Activated CD8-positive, alpha-beta T cell treated with anti-CD3 and anti-CD28 coated beads for 36 hours (primary cell): Measurements from ENCODE around the gene ACSL1. TPM values are rescaled to one million over a fixed set of nuclear protein-coding genes. Genes with fewer than 3 reads are reported as not detected.

ENCODE experiments used
- ATAC-seq: fragments of 200-7000 bp; cut with Tn5 transposase; one replicate; pipeline ENCODE4 v1.10.0; 2021; ENCODE audit warnings: mild to moderate bottlenecking, moderate library complexity
- CTCF ChIA-PET: fragments of 350-600 bp; sonication (Branson Sonifier 250); formaldehyde crosslinking; loops from one replicate; lab custom pipeline; 2021; ENCODE audit warnings: antibody characterized with exemption; lab: Charles Lee
- POLR2A ChIA-PET: fragments of 350-600 bp; sonication (Branson Sonifier 250); formaldehyde crosslinking; loops from one replicate; lab custom pipeline; 2021; ENCODE audit warnings: antibody characterized with exemption; lab: Charles Lee
- DNase-seq: peaks from one replicate; pipeline ENCODE4 v3.0.0-alpha.2; 2020
- H3K27ac Mint-ChIP-seq: one replicate; pipeline ENCODE4 v1.8.0; 2021; ENCODE audit warnings: mild to moderate bottlenecking, mixed read lengths
- H3K27me3 Mint-ChIP-seq: one replicate; pipeline ENCODE4 v1.8.0; 2021; ENCODE audit warnings: mixed read lengths
- H3K36me3 Mint-ChIP-seq: one replicate; pipeline ENCODE4 v1.8.0; 2021; ENCODE audit warnings: low read depth, mixed read lengths
- H3K4me1 Mint-ChIP-seq: one replicate; pipeline ENCODE4 v1.8.0; 2021; ENCODE audit warnings: low read depth, mixed read lengths
- H3K4me3 Mint-ChIP-seq: one replicate; pipeline ENCODE4 v1.8.0; 2021; ENCODE audit warnings: mild to moderate bottlenecking, moderate library complexity, mixed read lengths
- H3K9me3 Mint-ChIP-seq: one replicate; pipeline ENCODE4 v1.8.0; 2021; ENCODE audit warnings: mixed read lengths
- CTCF ChIP-seq: fragments of 200-600 bp; IDR thresholded peaks from one replicate; pipeline ENCODE4 v1.8.0; 2022; ENCODE audit warnings: antibody characterized with exemption, mild to moderate bottlenecking
- intact Hi-C: fragments of 100-400 bp; cut with micrococcal nuclease; formaldehyde crosslinking; loops from one replicate; pipeline ENCODE4 v1.10.0; 2022
- total RNA-seq, 2 experiments: library from RNA; stranded (reverse); gene quantifications; one replicate each; pipeline ENCODE4 v1.2.3, GENCODE V29; 2021

ACSL1 gene
- total RNA-seq, 2 experiments from 2014 or later, result 12.8 to 13.1 TPM

- POLR2A ChIA-PET, result interaction anchor here (1.0 to 3.1 kb wide), 3 partner anchors 15 to 556 kb away, joined by 3 to 15 read pairs (median 4); partner anchors contain the start of gene CENPU
Observed at GRCh38 chr4:184824776-184825084, 1.0 kb downstream of the ACSL1 start.

GRCh38 chr4:184824081-184824775 is 1.5 kb downstream of the ACSL1 start:
- Mint-ChIP-seq H3K36me3 (peaks cover 3% of the 10 kb centered on the region), H3K27ac (peak overlapping the region; percentile 67), H3K4me3 (peak overlapping the region; percentile 82), H3K27me3 (no peaks in the 10 kb centered on the region), H3K9me3 (no peaks in the 10 kb centered on the region), H3K4me1 (peaks cover 44% of the 10 kb centered on the region)
- ATAC-seq, result no peak
- ChIA-PET POLR2A (interaction anchor here (1.0 to 3.1 kb wide), 2 partner anchors 14 to 90 kb away, joined by 3 to 15 read pairs; partner anchors contain the start of gene CENPU), CTCF (interaction anchor here (1.0 to 1.1 kb wide), 2 partner anchors 79 kb away, joined by 3 to 5 read pairs; no protein-coding TSS in a partner anchor)
- TF ChIP-seq CTCF, result no peak
- peak; percentile 21 for DNase-seq
- intact Hi-C loops, result loop anchor here (5.0 kb wide), 1 partner anchor 77 kb away; no protein-coding TSS in a partner anchor

More at GRCh38 chr4:184824776-184825084, 1.0 kb downstream of the ACSL1 start:
- intact Hi-C loops, result loop anchor here (5.0 kb wide), 1 partner anchor 77 kb away; no protein-coding TSS in a partner anchor
- H3K27ac Mint-ChIP-seq, result peak overlapping the region; percentile 67
- no peaks in the 10 kb centered on the region for H3K9me3 Mint-ChIP-seq
- H3K27me3 Mint-ChIP-seq, result no peaks in the 10 kb centered on the region
- ATAC-seq, result no peak
- H3K4me3 Mint-ChIP-seq, result peak overlapping the region; percentile 82
- H3K36me3 Mint-ChIP-seq, result peaks cover 3% of the 10 kb centered on the region
- TF ChIP-seq CTCF, result no peak
- DNase-seq, result no peak
- CTCF ChIA-PET, result interaction anchor here (1.0 kb wide), 1 partner anchor 79 kb away, joined by 3 read pairs; no protein-coding TSS in a partner anchor
- peaks cover 44% of the 10 kb centered on the region for H3K4me1 Mint-ChIP-seq

GRCh38 chr4:184823014-184823413 is 2.8 kb downstream of the ACSL1 start:
- Mint-ChIP-seq H3K36me3 (peaks cover 3% of the 10 kb centered on the region), H3K4me3 (no peak overlapping the region), H3K27me3 (no peaks in the 10 kb centered on the region), H3K9me3 (no peaks in the 10 kb centered on the region), H3K27ac (no peak overlapping the region), H3K4me1 (peaks cover 52% of the 10 kb centered on the region)
- intact Hi-C loops, result loop anchor here (5.0 kb wide), 1 partner anchor 76 kb away; no protein-coding TSS in a partner anchor
- ATAC-seq (no peak), DNase-seq (no peak)
- TF ChIP-seq CTCF, result no peak
- POLR2A ChIA-PET, result no interaction called here
- CTCF ChIA-PET, result interaction anchor here (1.1 kb wide), 1 partner anchor 77 kb away, joined by 5 read pairs; no protein-coding TSS in a partner anchor

GRCh38 chr4:184822356-184822755 is 3.4 kb downstream of the ACSL1 start:
- POLR2A ChIA-PET, result no interaction called here
- Mint-ChIP-seq H3K27ac (no peak overlapping the region), H3K4me1 (peaks cover 56% of the 10 kb centered on the region)

More at GRCh38 chr4:184822356-184822755, 3.4 kb downstream of the ACSL1 start:
- no peak for ATAC-seq
- no peaks in the 10 kb centered on the region for H3K27me3 Mint-ChIP-seq
- intact Hi-C loops, result loop anchor here (5.0 kb wide), 1 partner anchor 75 kb away; no protein-coding TSS in a partner anchor
- no peak for TF ChIP-seq CTCF
- H3K36me3 Mint-ChIP-seq, result peaks cover 3% of the 10 kb centered on the region
- DNase-seq, result no peak
- H3K4me3 Mint-ChIP-seq, result no peak overlapping the region
- CTCF ChIA-PET, result no interaction called here
- H3K9me3 Mint-ChIP-seq, result no peaks in the 10 kb centered on the region
